Pancreas (tissue), 10 donors: ENCODE results near the gene ZSWIM8. TPM values are rescaled to one million over a fixed set of nuclear protein-coding genes. Genes with fewer than 3 reads are reported as not detected.
"Not testable (repeated sequence)": the region's sequence is repeated elsewhere in the genome, so short reads cannot be mapped to it uniquely, and the experiment has no call there.

Experiments
- ATAC-seq, 4 donors: fragments of 200-7000 bp; cut with Tn5 transposase; one replicate each; pipeline versions ENCODE4 v1.8.0 to v1.9.1; 2020; ENCODE audit warnings: mild to moderate bottlenecking in 4 of 4, moderate library complexity in 4 of 4
- DNase-seq, 6 donors: peaks; one replicate each; pipeline ENCODE4 v3.0.0-alpha.2; 2020
- FAIRE-seq: peaks from 2 replicates; lab custom pipeline; 2012; peaks lifted over from hg19 to GRCh38; lab: Jason Lieb, UNC
- H3K27ac ChIP-seq, 4 donors: fragments of 200-600 bp; sonication (generic); 1 replicate in 3 of 4; 2 replicates in 1 of 4; pipeline versions ENCODE4 v1.5.0 to v1.8.0; 2020
- H3K27me3 ChIP-seq, 4 donors: fragments of 200-600 bp; one replicate each; pipeline ENCODE4 v1.8.0; 2021
- H3K36me3 ChIP-seq, 3 donors: fragments of 200-600 bp; sonication (generic) in 1 of 3; one replicate each; pipeline versions ENCODE4 v1.5.0 to v1.8.0; 2020 to 2021
- H3K4me1 ChIP-seq, 3 donors: fragments of 200-600 bp; one replicate each; pipeline ENCODE4 v1.8.0; 2021
- H3K4me3 ChIP-seq, 4 donors: fragments of 200-600 bp; sonication (generic) in 2 of 4; one replicate each; pipeline versions ENCODE4 v1.5.0 to v1.8.0; 2020 to 2021
- H3K9me3 ChIP-seq, 4 donors: fragments of 200-600 bp; one replicate each; pipeline ENCODE4 v1.8.0; 2021
- CTCF ChIP-seq, 4 donors: fragments of 200-600 bp; sonication (generic) in 3 of 4; IDR thresholded peaks; one replicate each; pipeline versions ENCODE4 v1.5.0 to v1.8.0; 2021; ENCODE audit warnings: antibody characterized with exemption in 4 of 4
- WGBS, 2 donors: extraction: QIAGEN DNeasy Blood & Tissue Kit; methylation state at CpG; one replicate each; pipeline ENCODE4 v1.1.7; 2013; 5-methylcytosine and 5-hydroxymethylcytosine counted together
- intact Hi-C, 3 donors: fragments of 100-400 bp; cut with DNase I; formaldehyde crosslinking; loops; one replicate each; pipeline versions ENCODE4 v1.11.1 to v1.14.2; 2022
- polyA plus RNA-seq, 2 donors: library from polyadenylated mRNA; stranded (reverse); fragments of 200-250 nt; gene quantifications; one replicate each; pipeline ENCODE4 v1.2.3, GENCODE V29; 2013
- total RNA-seq, 6 donors: library from RNA; stranded (reverse); fragmentation: NEBNext Ultra II Directional in 4 of 6; extraction: Animal tissue kit (Norgen Biotek cat#: 25700) in 4 of 6; gene quantifications; one replicate each; pipeline versions ENCODE4 v1.2.1 to v1.2.4, GENCODE V29; 2021 to 2023
- donor health status: healthy with polysubstance abuse.
- donor health status: DM: no; HTN: no; CAD: no; lungs with moderate emphysema.
- donor health status: DM: no; HTN: no; CAD: no.
- donor health status: control.
- donor health status: control.
- donor health status: Bipolar disorder and iron deficiency.
- donor health status: DM: yes; HTN: yes; CAD: no.
- donor health status: DM: no; HTN: no; CAD: no.
- donor health status: DM: no; HTN: no; CAD: no.
- donor health status: DM: yes; HTN: yes; CAD: no.

Gene ZSWIM8
- total and polyA plus RNA-seq, 8 donors, result 20.7 to 187 (median 40.1) TPM

- Histone ChIP-seq H3K4me3 (no peak overlapping the region), H3K27ac (no peak overlapping the region), H3K36me3 (peaks cover 0 to 2% (median 0%) of the 10 kb centered on the region in 3 donors), H3K27me3 (no peaks in the 10 kb centered on the region), H3K4me1 (no peaks in the 10 kb centered on the region), H3K9me3 (no peaks in the 10 kb centered on the region)
- no peak for DNase-seq
- no peak for TF ChIP-seq CTCF (IDR thresholded peaks at IDR 0.05)
- intact Hi-C loops, result no loop called here
- no peak for FAIRE-seq
- 93 to 95% methylated on average over 6 of the region's 6 CpGs for WGBS, 2 donors
- ATAC-seq, result no peak
These were observed 42.8 kb downstream of the ZSWIM8 start for GRCh38 chr10:73828161-73828560.

GRCh38 chr10:73829090-73829489 is 43.7 kb downstream of the ZSWIM8 start:
- H3K9me3 ChIP-seq, intact Hi-C loops, FAIRE-seq, H3K27me3 ChIP-seq, H3K27ac ChIP-seq, H3K4me1 ChIP-seq, ATAC-seq, H3K36me3 ChIP-seq, H3K4me3 ChIP-seq, DNase-seq: not testable (repeated sequence)
- 87 to 90% methylated on average over 7 of the region's 7 CpGs for whole genome bisulfite sequencing, 2 donors

- H3K36me3 ChIP-seq, result peaks cover 0 to 5% (median 0%) of the 10 kb centered on the region in 3 donors
These were observed 51.1 kb downstream of the ZSWIM8 start for GRCh38 chr10:73836427-73836980.

GRCh38 chr10:73837072-73837471 is 51.7 kb downstream of the ZSWIM8 start:
- Histone ChIP-seq H3K9me3 (no peaks in the 10 kb centered on the region), H3K36me3 (peaks cover 0 to 10% (median 0%) of the 10 kb centered on the region in 3 donors), H3K27ac (no peak overlapping the region), H3K4me1 (no peaks in the 10 kb centered on the region), H3K27me3 (no peaks in the 10 kb centered on the region), H3K4me3 (no peak overlapping the region)
- intact Hi-C loops, result no loop called here
- no peak for ATAC-seq
- no peak for TF ChIP-seq CTCF (IDR thresholded peaks at IDR 0.05)
- FAIRE-seq, result no peak
- DNase-seq, result no peak
- WGBS, 2 donors, result 89 to 90% methylated on average over 3 of the region's 3 CpGs

More at GRCh38 chr10:73836427-73836980, 51.1 kb downstream of the ZSWIM8 start:
- Histone ChIP-seq H3K27ac (no peak overlapping the region), H3K4me1 (no peaks in the 10 kb centered on the region), H3K9me3 (no peaks in the 10 kb centered on the region), H3K4me3 (no peak overlapping the region), H3K27me3 (no peaks in the 10 kb centered on the region)
- FAIRE-seq, result no peak
- no peak for TF ChIP-seq CTCF (IDR thresholded peaks at IDR 0.05)
- 81 to 88% methylated on average over 11 of the region's 11 CpGs for WGBS, 2 donors
- no peak for DNase-seq
- intact Hi-C loops, result no loop called here
- ATAC-seq, result peak in 1 of 4 donors; percentile 9

- Histone ChIP-seq H3K27me3 (no peaks in the 10 kb centered on the region), H3K27ac (no peak overlapping the region), H3K4me3 (no peak overlapping the region), H3K4me1 (no peaks in the 10 kb centered on the region), H3K36me3 (peaks cover 0 to 13% (median 0%) of the 10 kb centered on the region in 3 donors), H3K9me3 (no peaks in the 10 kb centered on the region)
- no peak for TF ChIP-seq CTCF (IDR thresholded peaks at IDR 0.05)
- DNase-seq (no peak), FAIRE-seq (no peak), ATAC-seq (peak in 1 of 4 donors; percentile 6)
- WGBS, 2 donors, result 88 to 89% methylated on average over 3 of the region's 3 CpGs
- intact Hi-C loops, result no loop called here
These were observed 52.7 kb downstream of the ZSWIM8 start for GRCh38 chr10:73838008-73838567.
